ENCODE results near the gene JUNB. TPM values are rescaled to one million over a fixed set of nuclear protein-coding genes. Genes with fewer than 3 reads are reported as not detected.

The JUNB gene
- total RNA-seq, 3 donors from 2014 or later = 108 to 581 (median 320) TPM

- DNase-seq (ENCODE audit: low spot score in 2 of 2) = no peak
- peaks cover 12 to 78% of the 10 kb centered on the region in 2 donors for H3K27me3 ChIP-seq
- peak overlapping the region in 2 of 3 donors; percentile 23 to 24 for H3K4me3 ChIP-seq
- H3K27ac ChIP-seq = no peak overlapping the region
- H3K36me3 ChIP-seq = no peaks in the 10 kb centered on the region
- intact Hi-C loops (cut with DNase I; ENCODE audit: low total_unique reads) = loop anchor here (10.0 kb wide), 1 partner anchor 76 kb away; no protein-coding TSS in a partner anchor
- no peak for TF ChIP-seq POLR2A (IDR thresholded peaks at IDR 0.05)
- TF ChIP-seq CTCF (IDR thresholded peaks at IDR 0.05) = no peak
- TF ChIP-seq POLR2AphosphoS5 (IDR thresholded peaks at IDR 0.05) = no peak
- peaks cover 4 to 6% of the 10 kb centered on the region in 2 donors for H3K4me1 ChIP-seq
- H3K9me3 ChIP-seq = no peaks in the 10 kb centered on the region
Measured at GRCh38 chr19:12841094-12841493, 49.8 kb downstream of the JUNB start.

GRCh38 chr19:12842511-12842910 lies 51.2 kb downstream of the JUNB start:
- no peak for TF ChIP-seq CTCF (IDR thresholded peaks at IDR 0.05)
- TF ChIP-seq POLR2AphosphoS5 (IDR thresholded peaks at IDR 0.05) = no peak
- no peak for TF ChIP-seq POLR2A (IDR thresholded peaks at IDR 0.05)
- intact Hi-C loops (cut with DNase I; ENCODE audit: low total_unique reads) = loop anchor here (10.0 kb wide), 1 partner anchor 78 kb away; no protein-coding TSS in a partner anchor
- H3K27me3 ChIP-seq = peaks cover 12 to 66% of the 10 kb centered on the region in 2 donors

More at GRCh38 chr19:12842511-12842910, 51.2 kb downstream of the JUNB start:
- H3K27ac ChIP-seq = no peak overlapping the region
- no peak overlapping the region for H3K4me3 ChIP-seq
- H3K36me3 ChIP-seq = no peaks in the 10 kb centered on the region
- no peaks in the 10 kb centered on the region for H3K9me3 ChIP-seq
- peaks cover 4 to 11% of the 10 kb centered on the region in 2 donors for H3K4me1 ChIP-seq
- DNase-seq (ENCODE audit: low spot score in 2 of 2) = no peak

Other genes starting within 250 kb of the JUNB start
- 10 to 100 TPM; 14.7 to 25.8 (median 18.7) TPM for gene ZNF564, start 240.0 kb upstream of the JUNB start, total RNA-seq
- 1 to 10 TPM; 5.6 to 7.9 (median 7.0) TPM for gene ZNF490, start 180.7 kb upstream of the JUNB start, total RNA-seq
- 10 to 100 TPM; 22.4 to 35.3 (median 34.7) TPM for gene ZNF791, start 180.6 kb upstream of the JUNB start, total RNA-seq
- gene MAN2B1, start 124.7 kb upstream of the JUNB start, total RNA-seq = 100 to 1,000 TPM in 1 of 3 donors, 10 to 100 TPM in 2; 45.6 to 118 (median 49.0) TPM
- gene WDR83, start 124.7 kb upstream of the JUNB start, total RNA-seq = 10 to 100 TPM in 2 of 3 donors, 1 to 10 TPM in 1; 8.2 to 13.8 (median 10.2) TPM
- gene DHPS, start 109.6 kb upstream of the JUNB start, total RNA-seq = 100 to 1,000 TPM in 1 of 3 donors, 10 to 100 TPM in 2; 86.6 to 117 (median 91.4) TPM
- not detected for gene GNG14, start 103.5 kb upstream of the JUNB start, total RNA-seq
- gene FBXW9, start 94.9 kb upstream of the JUNB start, total RNA-seq = 10 to 100 TPM in 1 of 3 donors, 1 to 10 TPM in 2; 4.8 to 13.8 (median 8.5) TPM
- 10 to 100 TPM; 46.0 to 73.0 (median 70.8) TPM for gene TNPO2, start 67.6 kb upstream of the JUNB start, total RNA-seq
- 100 to 1,000 TPM; 319 to 409 (median 370) TPM for gene TRIR, start 56.8 kb upstream of the JUNB start, total RNA-seq
- 10 to 100 TPM; 50.8 to 64.6 (median 62.6) TPM for gene GET3, start 54.0 kb upstream of the JUNB start, total RNA-seq
- gene BEST2, start 39.7 kb upstream of the JUNB start, total RNA-seq = not detected
- 100 to 1,000 TPM in 1 of 3 donors, 10 to 100 TPM in 2; 45.8 to 101 (median 98.6) TPM for gene HOOK2, start 15.9 kb upstream of the JUNB start, total RNA-seq
- 100 to 1,000 TPM; 150 to 199 (median 199) TPM for gene PRDX2, start 10.3 kb downstream of the JUNB start, total RNA-seq
- gene THSD8, start 10.6 kb downstream of the JUNB start, total RNA-seq = not detected
- 1 to 10 TPM; 5.2 to 8.8 (median 8.5) TPM for gene RNASEH2A, start 15.1 kb downstream of the JUNB start, total RNA-seq
- gene RTBDN, start 43.1 kb downstream of the JUNB start, total RNA-seq = not detected
- gene MAST1, start 47.0 kb downstream of the JUNB start, total RNA-seq = under 1 TPM in 1 of 3 donors, not detected in 2; 0.88 TPM
- 10 to 100 TPM; 29.8 to 61.0 (median 46.2) TPM for gene DNASE2, start 90.0 kb downstream of the JUNB start, total RNA-seq
- gene KLF1, start 95.7 kb downstream of the JUNB start, total RNA-seq = not detected
- 10 to 100 TPM; 39.2 to 72.8 (median 50.1) TPM for gene GCDH, start 99.7 kb downstream of the JUNB start, total RNA-seq
- gene SYCE2, start 127.8 kb downstream of the JUNB start, total RNA-seq = under 1 TPM in 1 of 3 donors, not detected in 2; 0.44 TPM
- 10 to 100 TPM; 26.1 to 53.7 (median 40.7) TPM for gene FARSA, start 142.2 kb downstream of the JUNB start, total RNA-seq
- 100 to 1,000 TPM; 301 to 410 (median 305) TPM for gene CALR, start 147.1 kb downstream of the JUNB start, total RNA-seq
- gene RAD23A, start 154.4 kb downstream of the JUNB start, total RNA-seq = 10 to 100 TPM; 65.9 to 84.3 (median 66.5) TPM
- gene GADD45GIP1, start 165.7 kb downstream of the JUNB start, total RNA-seq = 10 to 100 TPM; 30.3 to 44.2 (median 31.5) TPM
- gene DAND5, start 178.1 kb downstream of the JUNB start, total RNA-seq = not detected
- gene NFIX, start 204.0 kb downstream of the JUNB start, total RNA-seq = 10 to 100 TPM; 43.6 to 53.9 (median 52.8) TPM

Data from breast epithelium (tissue), 4 donors.